ENCODE data around the gene NATD1. TPM values are rescaled to one million over a fixed set of nuclear protein-coding genes. Genes with fewer than 3 reads are reported as not detected.

The NATD1 gene
- total and polyA plus RNA-seq, 10 of the 15 experiments (the other 5 are each of a cell fraction or from before 2014, with no cell fraction given), result 0.02 to 0.33 (median 0.15) TPM

GRCh38 chr17:21287703-21288449, 34.7 kb upstream of the NATD1 start (continued):
- no peak for TF ChIP-seq ZBTB11 (CRISPR knock-in tag; IDR thresholded peaks at IDR 0.05)
- peak; percentile 40; the same call in 1 of the 2 replicates for TF ChIP-seq EED (IDR thresholded peaks at IDR 0.05; ENCODE audit: low read depth)
- no peak for TF ChIP-seq RB1 (IDR thresholded peaks at IDR 0.05; ENCODE audit: borderline replicate concordance)
- no peak for TF ChIP-seq IRF5 (IDR thresholded peaks at IDR 0.05; ENCODE audit: borderline replicate concordance)
- no peak for TF ChIP-seq KDM1A (IDR thresholded peaks at IDR 0.05; ENCODE audit: borderline replicate concordance)
- TF ChIP-seq EP300 (IDR thresholded peaks at IDR 0.05; ENCODE audit: borderline replicate concordance in 1 of 2, control insufficient read depth in 1 of 2, low read depth in 2 of 2, low read length in 2 of 2), result peak; percentile 60 to 64; a peak in 1 of 4 replicates
- no peak for TF ChIP-seq MYC (IDR thresholded peaks at IDR 0.05; ENCODE audit: insufficient read depth, insufficient read length, insufficient replicate concordance, low read length, severe bottlenecking)
- no peak for TF ChIP-seq SUZ12 (IDR thresholded peaks at IDR 0.05; ENCODE audit: unreplicated experiment)
- TF ChIP-seq NFYB (IDR thresholded peaks at IDR 0.05; ENCODE audit: insufficient read depth, low read depth, low read length), result no peak
- TF ChIP-seq NR2C1 (IDR thresholded peaks at IDR 0.05), result no peak; the same call in 1 of the 2 replicates
- no peak for TF ChIP-seq NRF1 (conservative IDR thresholded peaks at IDR 0.05; ENCODE audit: low read depth, low read length)
- TF ChIP-seq RAD21 (IDR thresholded peaks at IDR 0.05; ENCODE audit: insufficient read depth, low read depth, low read length), result no peak
- no peak for TF ChIP-seq ESRRA (IDR thresholded peaks at IDR 0.05; ENCODE audit: low read length)
- TF ChIP-seq CREM (IDR thresholded peaks at IDR 0.05; ENCODE audit: low read depth), result peak; percentile 86
- TF ChIP-seq HDAC6 (IDR thresholded peaks at IDR 0.05; ENCODE audit: unreplicated experiment), result no peak
- no peak for TF ChIP-seq SMAD5 (IDR thresholded peaks at IDR 0.05; ENCODE audit: low read depth)
- TF ChIP-seq PRDM15 (CRISPR knock-in tag; IDR thresholded peaks at IDR 0.05), result no peak
- no peak for TF ChIP-seq GABPA (IDR thresholded peaks at IDR 0.05; ENCODE audit: low read depth)
- peak; percentile 82 for TF ChIP-seq SP1 (IDR thresholded peaks at IDR 0.05; ENCODE audit: low read depth, low read length)
- TF ChIP-seq SMC3 (IDR thresholded peaks at IDR 0.05; ENCODE audit: borderline replicate concordance, low read length), result no peak
- no peak for TF ChIP-seq KAT2A (conservative IDR thresholded peaks at IDR 0.05; ENCODE audit: control insufficient read depth, low read depth, low read length)
- TF ChIP-seq IKZF1 (conservative IDR thresholded peaks at IDR 0.05), result peak; percentile 83
